CMK (cell line): ENCODE results near the gene SLC31A2.

ENCODE experiments used
- DNase-seq: peaks from one replicate; pipeline ENCODE4 v3.0.0-alpha.2; 2010; ENCODE audit warnings: low read depth

The SLC31A2 gene

GRCh38 chr9:113186137-113186755 lies 35.4 kb downstream of the SLC31A2 start:
- no peak for DNase-seq

GRCh38 chr9:113187929-113188595 lies 37.3 kb downstream of the SLC31A2 start:
- DNase-seq, result no peak

- no peak for DNase-seq
These were observed 41.6 kb downstream of the SLC31A2 start for GRCh38 chr9:113192455-113192854.

GRCh38 chr9:113199683-113200329 lies 49.0 kb downstream of the SLC31A2 start:
- DNase-seq, result no peak

- no peak for DNase-seq
These were observed 54.6 kb downstream of the SLC31A2 start for GRCh38 chr9:113205432-113205831.

- no peak for DNase-seq
These were observed 55.1 kb downstream of the SLC31A2 start for GRCh38 chr9:113205861-113206260.

GRCh38 chr9:113210815-113211214 lies 60.0 kb downstream of the SLC31A2 start:
- no peak for DNase-seq
